ENCODE measurements around the gene ROBO1.
A peak's percentile ranks its signal among the peaks of the same experiment; 100 is the strongest.

ROBO1 gene

GRCh38 chr3:78804251-78805037 lies 963.4 kb downstream of the ROBO1 start:
- TF ChIP-seq CTCF (conservative IDR thresholded peaks at IDR 0.05; ENCODE audit: low read depth, low read length): no peak
- DNase-seq (ENCODE audit: low read depth): peak; percentile 65
- H3K4me3 ChIP-seq (ENCODE audit: low read depth, low read length): no peak overlapping the region

GRCh38 chr3:78802562-78802930 lies 965.3 kb downstream of the ROBO1 start:
- H3K4me3 ChIP-seq (ENCODE audit: low read depth, low read length): no peak overlapping the region
- DNase-seq (ENCODE audit: low read depth): no peak
- no peak for TF ChIP-seq CTCF (conservative IDR thresholded peaks at IDR 0.05; ENCODE audit: low read depth, low read length)

- TF ChIP-seq CTCF (conservative IDR thresholded peaks at IDR 0.05; ENCODE audit: low read depth, low read length): no peak
- DNase-seq (ENCODE audit: low read depth): no peak
- H3K4me3 ChIP-seq (ENCODE audit: low read depth, low read length): no peak overlapping the region
Observed at GRCh38 chr3:78801926-78802561, 965.8 kb downstream of the ROBO1 start.

GRCh38 chr3:78799681-78800080 lies 968.1 kb downstream of the ROBO1 start:
- DNase-seq (ENCODE audit: low read depth): no peak
- no peak overlapping the region for H3K4me3 ChIP-seq (ENCODE audit: low read depth, low read length)
- TF ChIP-seq CTCF (conservative IDR thresholded peaks at IDR 0.05; ENCODE audit: low read depth, low read length): no peak

- no peak for DNase-seq (ENCODE audit: low read depth)
- no peak for TF ChIP-seq CTCF (conservative IDR thresholded peaks at IDR 0.05; ENCODE audit: low read depth, low read length)
- H3K4me3 ChIP-seq (ENCODE audit: low read depth, low read length): no peak overlapping the region
Observed at GRCh38 chr3:78798266-78798832, 969.4 kb downstream of the ROBO1 start.

GRCh38 chr3:78794431-78794830 lies 973.4 kb downstream of the ROBO1 start:
- TF ChIP-seq CTCF (conservative IDR thresholded peaks at IDR 0.05; ENCODE audit: low read depth, low read length): no peak
- no peak overlapping the region for H3K4me3 ChIP-seq (ENCODE audit: low read depth, low read length)
- no peak for DNase-seq (ENCODE audit: low read depth)
